OCI-LY7 (cell line): ENCODE measurements around the gene TTC23L. TPM values are rescaled to one million over a fixed set of nuclear protein-coding genes. Genes with fewer than 3 reads are reported as not detected.

Experiments used
- BruUV-seq: library from RNA; stranded (reverse); fragments of 400-500 nt; replicated peaks from 2 replicates; lab custom pipeline; 2021; lab: Mats Ljungman, UMichigan
- CTCF ChIA-PET: fragments of 300-600 bp; sonication (Branson Sonifier 250); formaldehyde crosslinking; loops from one replicate; lab custom pipeline; 2022; ENCODE audit warnings: antibody characterized with exemption; ENCODE audit not compliant: unreplicated experiment; lab: Charles Lee
- POLR2A ChIA-PET: fragments of 300-600 bp; sonication (Branson Sonifier 250); formaldehyde crosslinking; loops from one replicate; lab custom pipeline; 2022; ENCODE audit warnings: antibody characterized with exemption; lab: Charles Lee
- DNase-seq: peaks from one replicate; pipeline ENCODE4 v3.0.0-alpha.2; 2015; ENCODE audit warnings: low spot score
- H2AFZ ChIP-seq: fragments of 200-600 bp; sonication (generic), shearing (Covaris generic); 2 replicates; pipeline ENCODE4 v1.6.1; 2014; ENCODE audit warnings: mild to moderate bottlenecking, antibody characterized with exemption, low read length, moderate library complexity
- H3K27ac ChIP-seq: fragments of 200-600 bp; sonication (generic); 2 replicates; pipeline ENCODE4 v1.5.1; 2014; ENCODE audit warnings: mixed run types, low read depth, mild to moderate bottlenecking, moderate library complexity, low read length, inconsistent platforms; ENCODE audit not compliant: poor library complexity, severe bottlenecking
- H3K36me3 ChIP-seq: fragments of 200-600 bp; sonication (generic); 2 replicates; pipeline ENCODE4 v1.6.1; 2014; ENCODE audit warnings: mild to moderate bottlenecking, antibody characterized with exemption, low read length, moderate library complexity, mixed read lengths; ENCODE audit not compliant: insufficient read depth
- H3K4me1 ChIP-seq: fragments of 200-600 bp; sonication (generic); 2 replicates; pipeline ENCODE4 v1.5.1; 2014; ENCODE audit warnings: mild to moderate bottlenecking, low read length; ENCODE audit not compliant: insufficient read depth, poor library complexity, severe bottlenecking
- H3K4me2 ChIP-seq: fragments of 200-600 bp; sonication (generic); 2 replicates; pipeline ENCODE4 v1.6.1; 2014; ENCODE audit warnings: mild to moderate bottlenecking, low read length
- H3K4me3 ChIP-seq: fragments of 200-600 bp; sonication (generic); 2 replicates; pipeline ENCODE4 v1.5.1; 2014; ENCODE audit warnings: mild to moderate bottlenecking, low read depth, low read length; ENCODE audit not compliant: poor library complexity, severe bottlenecking
- H3K79me2 ChIP-seq: fragments of 200-600 bp; sonication (generic); 2 replicates; pipeline ENCODE4 v1.6.1; 2016; ENCODE audit warnings: low read depth, mild to moderate bottlenecking, low read length, moderate library complexity, mixed read lengths; ENCODE audit not compliant: insufficient read depth
- H3K9me2 ChIP-seq: fragments of 200-600 bp; sonication (generic); 2 replicates; pipeline ENCODE4 v1.6.1; 2016; ENCODE audit warnings: mild to moderate bottlenecking, low read length, mixed read lengths; ENCODE audit not compliant: insufficient read depth
- H3K9me3 ChIP-seq: fragments of 200-600 bp; sonication (generic); 2 replicates; pipeline ENCODE4 v1.6.1; 2014; ENCODE audit warnings: mild to moderate bottlenecking, mixed run types, low read length, mixed read lengths
- H4K20me1 ChIP-seq: fragments of 200-600 bp; sonication (generic); 2 replicates; pipeline ENCODE4 v1.6.1; 2014; ENCODE audit warnings: mild to moderate bottlenecking, antibody characterized with exemption, low read length, moderate library complexity, mixed read lengths; ENCODE audit not compliant: insufficient read depth
- CTCF ChIP-seq: fragments of 200-600 bp; sonication (generic); conservative IDR thresholded peaks from 2 replicates; pipeline ENCODE4 v1.5.1; 2014; ENCODE audit warnings: mild to moderate bottlenecking, antibody characterized with exemption, low read length, moderate library complexity, mixed read lengths
- EZH2phosphoT487 ChIP-seq: fragments of 200-600 bp; sonication (generic); IDR thresholded peaks from 2 replicates; pipeline ENCODE4 v1.6.1; 2018; ENCODE audit warnings: low read depth, borderline replicate concordance, mild to moderate bottlenecking, mixed run types, antibody characterized with exemption, low read length, moderate library complexity, mixed read lengths
- intact Hi-C: fragments of 100-400 bp; cut with micrococcal nuclease; formaldehyde crosslinking; loops from one replicate; pipeline ENCODE4 v1.10.0; 2022; ENCODE audit not compliant: unreplicated experiment
- total RNA-seq, 2 experiments: library from RNA; depleted of rRNA in 1 of 2; stranded (reverse); fragments of >200 nt in 1 of 2; shearing (Covaris generic) in 1 of 2; gene quantifications; 2 replicates each; pipeline ENCODE4 v1.2.3, GENCODE V29; 2014 to 2022

The TTC23L gene
- total RNA-seq, 2 experiments from 2014 or later: 0.06 to 1.4 TPM

GRCh38 chr5:34916518-34916917 is 77.6 kb downstream of the TTC23L start:
- ChIA-PET POLR2A (interaction anchor here (0.7 to 5.0 kb wide), 7 partner anchors 9 to 1431 kb away, joined by 3 to 102 read pairs (median 5); partner anchors contain the start of gene DNAJC21), CTCF (interaction anchor here (0.6 to 1.1 kb wide), 2 partner anchors 13 to 675 kb away, joined by 3 to 4 read pairs; partner anchors contain the start of gene DNAJC21)
- H3K9me2 ChIP-seq: no peaks in the 10 kb centered on the region
- TF ChIP-seq EZH2phosphoT487 (no peak), CTCF (0 out of 2 replicates have a peak, but pooled peaks have one; percentile 15)
- peak overlapping the region; percentile 86 for H3K4me3 ChIP-seq
- H3K4me1 ChIP-seq: peaks cover 27% of the 10 kb centered on the region
- H3K9me3 ChIP-seq: no peaks in the 10 kb centered on the region
- H3K79me2 ChIP-seq: peaks cover 92% of the 10 kb centered on the region
- peaks cover 20% of the 10 kb centered on the region; the same call in 1 of the 2 replicates for H4K20me1 ChIP-seq
- BruUV-seq: no TSS peak
- peaks cover 74% of the 10 kb centered on the region for H3K36me3 ChIP-seq
- H3K27ac ChIP-seq: peak overlapping the region; percentile 79
- peak; percentile 25 for DNase-seq
- intact Hi-C loops: loop anchor here (5.0 to 10.0 kb wide), 5 partner anchors 986 to 1958 kb away; partner anchors contain the start of genes LMBRD2, NIPBL, SKP2 and TARS1
- peak overlapping the region; percentile 92 for H3K4me2 ChIP-seq
- H2AFZ ChIP-seq: no peak overlapping the region

DNA sequence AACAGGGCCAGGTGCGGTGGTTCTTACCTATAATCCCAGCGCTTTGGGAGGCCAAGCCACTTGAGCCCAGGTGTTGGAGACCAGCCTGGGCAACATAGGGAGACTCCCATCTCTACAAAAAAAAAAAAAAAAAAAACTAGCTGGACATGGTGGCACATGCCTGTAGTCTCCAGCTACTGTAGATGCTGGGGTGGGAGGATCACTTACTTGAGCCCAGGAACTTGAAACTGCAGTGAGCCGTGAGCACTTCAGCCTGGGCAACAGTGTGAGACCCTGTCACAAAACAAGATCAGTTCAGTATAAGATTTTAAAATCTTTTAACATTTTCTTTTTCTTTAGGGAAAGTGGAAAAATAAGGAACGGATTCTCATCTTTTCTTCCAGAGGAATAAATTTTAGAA is 79.1 kb downstream of the TTC23L start:
- peak overlapping the region; percentile 86 for H3K4me3 ChIP-seq

More for the DNA sequence above, 79.1 kb downstream of the TTC23L start:
- Histone ChIP-seq H3K36me3 (peaks cover 75% of the 10 kb centered on the region), H3K79me2 (peaks cover 91% of the 10 kb centered on the region), H3K4me2 (peak overlapping the region; percentile 92), H3K9me2 (no peaks in the 10 kb centered on the region), H3K4me1 (peaks cover 25% of the 10 kb centered on the region), H4K20me1 (peaks cover 17% of the 10 kb centered on the region; the same call in 1 of the 2 replicates), H3K27ac (no peak overlapping the region), H2AFZ (no peak overlapping the region), H3K9me3 (no peaks in the 10 kb centered on the region)
- TF ChIP-seq EZH2phosphoT487 (no peak), CTCF (no peak)
- POLR2A ChIA-PET: interaction anchor here (0.8 to 5.0 kb wide), 3 partner anchors 11 to 17 kb away, joined by 3 to 102 read pairs (median 5); partner anchors contain the start of gene DNAJC21
- CTCF ChIA-PET: interaction anchor here (0.6 to 1.0 kb wide), 2 partner anchors 12 to 17 kb away, joined by 3 to 4 read pairs; no protein-coding TSS in a partner anchor
- peak; percentile 26 for DNase-seq
- no TSS peak for BruUV-seq
- intact Hi-C loops: loop anchor here (5.0 to 10.0 kb wide), 5 partner anchors 984 to 1957 kb away; partner anchors contain the start of genes LMBRD2, NIPBL, SKP2 and TARS1
